Endothelial cell of umbilical vein (primary cell): Measurements from ENCODE around the gene LRFN2.

Experiments used
- EZH2 ChIP-seq: IDR thresholded peaks from 2 replicates; pipeline ENCODE4 v1.6.1; 2012; ENCODE audit warnings: borderline replicate concordance, low read depth, mild to moderate bottlenecking, moderate library complexity, low read length, inconsistent platforms; ENCODE audit not compliant: severe bottlenecking
- GATA2 ChIP-seq: IDR thresholded peaks from 2 replicates; pipeline ENCODE4 v1.7.0; 2011; ENCODE audit warnings: low read depth, mild to moderate bottlenecking, moderate library complexity, mixed read lengths, low read length; ENCODE audit not compliant: insufficient read length, insufficient read depth
- POLR2A ChIP-seq: IDR thresholded peaks from 2 replicates; pipeline ENCODE4 v1.6.1; 2012; ENCODE audit warnings: low read depth, mild to moderate bottlenecking, control low read depth, low read length
- POLR2AphosphoS5 ChIP-seq: IDR thresholded peaks from 2 replicates; pipeline ENCODE4 v1.6.1; 2012; ENCODE audit warnings: low read depth, mild to moderate bottlenecking, control low read depth, low read length, moderate library complexity; ENCODE audit not compliant: insufficient read depth
- TF ChIP-seq, protein P1 (sequence below), 2 donors: IDR thresholded peaks; 1 replicate in 1 of 2; 2 replicates in 1 of 2; pipeline ENCODE4 v1.5.1; 2011; ENCODE audit warnings: low read length in 2 of 2, mild to moderate bottlenecking in 2 of 2, moderate library complexity in 2 of 2, control low read depth in 1 of 2, inconsistent platforms in 1 of 2, low read depth in 1 of 2; ENCODE audit not compliant: insufficient read depth in 1 of 2; ENCODE audit errors: extremely low read depth in 1 of 2

DNA sequence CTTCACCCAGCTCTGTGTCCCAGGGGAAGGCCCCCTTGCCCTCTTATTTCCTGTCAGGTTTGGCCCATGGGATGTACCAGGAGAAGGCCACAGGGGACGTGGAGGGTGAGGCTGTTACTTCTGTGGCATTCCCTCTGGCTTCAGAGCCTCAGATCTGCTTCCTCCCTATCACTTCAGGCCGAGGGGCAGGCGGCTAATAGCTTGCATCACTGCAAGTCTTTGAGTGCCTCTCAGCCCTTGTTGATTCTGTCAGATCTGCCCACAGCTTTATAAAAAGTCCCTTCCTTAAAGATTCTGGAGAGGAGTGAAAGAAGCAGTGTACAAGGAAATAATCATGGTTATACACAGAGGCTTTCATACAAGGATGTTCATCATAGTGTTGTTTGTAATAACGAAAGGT lies 86.9 kb downstream of the LRFN2 start:
- TF ChIP-seq POLR2AphosphoS5 (no peak), POLR2A (no peak), EZH2 (no peak), GATA2 (no peak)
- TF ChIP-seq, protein P1, sequence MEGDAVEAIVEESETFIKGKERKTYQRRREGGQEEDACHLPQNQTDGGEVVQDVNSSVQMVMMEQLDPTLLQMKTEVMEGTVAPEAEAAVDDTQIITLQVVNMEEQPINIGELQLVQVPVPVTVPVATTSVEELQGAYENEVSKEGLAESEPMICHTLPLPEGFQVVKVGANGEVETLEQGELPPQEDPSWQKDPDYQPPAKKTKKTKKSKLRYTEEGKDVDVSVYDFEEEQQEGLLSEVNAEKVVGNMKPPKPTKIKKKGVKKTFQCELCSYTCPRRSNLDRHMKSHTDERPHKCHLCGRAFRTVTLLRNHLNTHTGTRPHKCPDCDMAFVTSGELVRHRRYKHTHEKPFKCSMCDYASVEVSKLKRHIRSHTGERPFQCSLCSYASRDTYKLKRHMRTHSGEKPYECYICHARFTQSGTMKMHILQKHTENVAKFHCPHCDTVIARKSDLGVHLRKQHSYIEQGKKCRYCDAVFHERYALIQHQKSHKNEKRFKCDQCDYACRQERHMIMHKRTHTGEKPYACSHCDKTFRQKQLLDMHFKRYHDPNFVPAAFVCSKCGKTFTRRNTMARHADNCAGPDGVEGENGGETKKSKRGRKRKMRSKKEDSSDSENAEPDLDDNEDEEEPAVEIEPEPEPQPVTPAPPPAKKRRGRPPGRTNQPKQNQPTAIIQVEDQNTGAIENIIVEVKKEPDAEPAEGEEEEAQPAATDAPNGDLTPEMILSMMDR (IDR thresholded peaks at IDR 0.05; ENCODE audit: extremely low read depth in 1 of 2, insufficient read depth in 1 of 2, low read depth in 1 of 2, low read length in 2 of 2), result no peak
